Aorta (tissue), 5 donors: ENCODE data around the gene SYCP2L. TPM values are rescaled to one million over a fixed set of nuclear protein-coding genes. Genes with fewer than 3 reads are reported as not detected.
"Not testable (repeated sequence)": the region's sequence is repeated elsewhere in the genome, so short reads cannot be mapped to it uniquely, and the experiment has no call there.

ENCODE experiments used
- ATAC-seq: fragments of 200-7000 bp; cut with Tn5 transposase; one replicate; pipeline ENCODE4 v1.9.1; 2022; ENCODE audit warnings: moderate library complexity; ENCODE audit not compliant: low FRiP score
- DNase-seq, 2 donors: peaks; one replicate each; pipeline ENCODE4 v3.0.0-alpha.2; 2020
- H3K27ac ChIP-seq, 2 donors: one replicate each; pipeline ENCODE4 v1.5.1; 2013; ENCODE audit warnings: low read length in 2 of 2, mild to moderate bottlenecking in 2 of 2, moderate library complexity in 2 of 2, control low read depth in 1 of 2, inconsistent platforms in 1 of 2, low read depth in 1 of 2
- H3K27me3 ChIP-seq, 2 donors: one replicate each; pipeline ENCODE4 v1.6.1; 2013; ENCODE audit warnings: control low read depth in 1 of 2, low read length in 1 of 2, mild to moderate bottlenecking in 1 of 2, moderate library complexity in 1 of 2; ENCODE audit not compliant: insufficient read depth in 2 of 2, control insufficient read depth in 1 of 2
- H3K36me3 ChIP-seq, 2 donors: one replicate each; pipeline ENCODE4 v1.6.1; 2013; ENCODE audit warnings: control low read depth in 1 of 2, low read length in 1 of 2, mild to moderate bottlenecking in 1 of 2; ENCODE audit not compliant: insufficient read depth in 2 of 2, control insufficient read depth in 1 of 2
- H3K4me1 ChIP-seq, 2 donors: one replicate each; pipeline ENCODE4 v1.6.1; 2013; ENCODE audit warnings: low read length in 2 of 2, control low read depth in 1 of 2, mild to moderate bottlenecking in 1 of 2, moderate library complexity in 1 of 2; ENCODE audit not compliant: insufficient read depth in 2 of 2, control insufficient read depth in 1 of 2
- H3K4me3 ChIP-seq, 2 donors: one replicate each; pipeline ENCODE4 v1.5.1; 2013; ENCODE audit warnings: low read length in 2 of 2, control low read depth in 1 of 2, mild to moderate bottlenecking in 1 of 2
- H3K9me3 ChIP-seq: one replicate; pipeline ENCODE4 v1.6.1; 2013; ENCODE audit warnings: mild to moderate bottlenecking, low read length; ENCODE audit not compliant: control insufficient read depth
- WGBS, 2 donors: extraction: QIAGEN DNeasy Blood & Tissue Kit; methylation state at CpG; one replicate each; pipeline ENCODE4 v1.1.7; 2013; 5-methylcytosine and 5-hydroxymethylcytosine counted together
- intact Hi-C, 2 donors: fragments of 100-400 bp; cut with DNase I; formaldehyde crosslinking; loops; one replicate each; pipeline versions ENCODE4 v1.14.2 to v1.15.0; 2022
- polyA plus RNA-seq, 2 donors: library from polyadenylated mRNA; stranded (reverse); fragments of 200-250 nt; gene quantifications; one replicate each; pipeline ENCODE4 v1.2.3, GENCODE V29; 2013
- total RNA-seq, 2 donors: library from RNA; stranded (reverse); fragmentation: NEBNext Ultra II Directional; extraction: Animal tissue kit (Norgen Biotek cat#: 25700); gene quantifications; one replicate each; pipeline ENCODE4 v1.2.1, GENCODE V29; 2021
- donor health status: healthy with polysubstance abuse.
- donor health status: Bipolar disorder and iron deficiency.
- donor health status: DM: no; HTN: no; CAD: no.
- donor health status: DM: no; HTN: no; CAD: no.
- donor health status: DM: yes; HTN: yes; CAD: no.

The SYCP2L gene
- total and polyA plus RNA-seq, 4 donors = 0.95 to 2.0 (median 1.3) TPM; not detected in 1

DNA sequence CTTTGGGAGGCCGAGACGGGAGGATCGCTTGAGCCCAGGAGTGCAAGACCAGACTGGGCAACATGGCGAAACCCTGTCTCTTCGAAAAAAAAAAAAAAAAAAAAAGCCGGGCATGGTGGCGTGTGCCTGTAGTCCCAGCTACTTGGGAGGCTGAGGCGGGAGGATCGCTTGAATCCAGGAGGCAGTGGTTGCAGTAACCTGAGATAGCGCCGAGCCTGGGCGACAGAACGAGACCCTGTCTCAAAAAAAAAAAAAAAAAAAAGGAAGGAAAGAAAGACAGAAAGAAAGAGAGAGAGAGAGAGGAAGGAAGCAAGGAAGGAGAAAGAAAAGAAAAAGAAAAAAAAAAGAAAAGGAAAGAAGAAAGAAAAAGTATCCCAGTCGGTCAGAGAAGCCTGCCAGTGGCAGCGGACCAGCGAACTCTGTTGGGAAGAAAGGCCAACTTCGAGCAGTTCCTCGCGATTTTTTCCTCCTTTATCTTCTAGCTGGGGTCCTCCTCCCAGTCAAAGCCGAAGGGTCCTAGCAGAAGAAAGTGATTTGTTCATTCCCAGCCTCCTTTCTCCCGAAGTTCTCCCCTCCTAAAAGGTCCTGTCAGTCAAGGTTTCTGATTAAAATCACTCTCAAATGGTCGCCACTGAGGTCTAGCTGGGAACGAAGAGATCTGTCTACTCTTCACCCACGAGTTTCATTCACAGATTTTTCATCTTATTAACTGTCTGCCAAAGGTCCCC is 2.4 kb upstream of the SYCP2L start:
- ATAC-seq = no peak
- intact Hi-C loops = no loop called here
- DNase-seq = no peak
- peaks cover 3% of the 10 kb centered on the region for H3K9me3 ChIP-seq
- 21 to 25% methylated on average over 24 of the region's 24 CpGs for WGBS, 2 donors
- no peaks in the 10 kb centered on the region for H3K4me1 ChIP-seq
- no peak overlapping the region for H3K27ac ChIP-seq
- H3K27me3 ChIP-seq = peaks cover 0 to 3% of the 10 kb centered on the region in 2 donors
- no peaks in the 10 kb centered on the region for H3K36me3 ChIP-seq
- H3K4me3 ChIP-seq = no peak overlapping the region

DNA sequence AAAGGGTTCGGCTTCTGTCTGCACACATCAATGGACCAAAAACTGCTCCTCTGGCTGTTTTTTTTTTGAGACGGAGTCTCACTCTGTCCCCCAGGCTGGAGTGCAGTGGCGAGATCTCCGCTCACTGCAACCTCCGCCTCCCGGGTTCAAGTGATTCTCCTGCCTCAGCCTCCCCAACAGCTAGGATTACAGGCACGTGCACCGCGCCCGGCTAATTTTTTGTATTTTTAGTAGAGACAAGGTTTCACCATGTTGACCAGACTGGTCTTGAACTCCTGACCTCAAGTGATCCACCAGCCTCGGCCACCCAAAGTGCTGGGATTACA is 524 bp upstream of the SYCP2L start:
- DNase-seq, ATAC-seq, H3K27ac ChIP-seq, H3K4me1 ChIP-seq, H3K9me3 ChIP-seq, H3K27me3 ChIP-seq, H3K36me3 ChIP-seq, intact Hi-C loops: not testable (repeated sequence)
- peak overlapping the region in 1 of 2 donors; percentile 2 for H3K4me3 ChIP-seq
- 26 to 27% methylated on average over 11 of the region's 11 CpGs for WGBS, 2 donors

DNA sequence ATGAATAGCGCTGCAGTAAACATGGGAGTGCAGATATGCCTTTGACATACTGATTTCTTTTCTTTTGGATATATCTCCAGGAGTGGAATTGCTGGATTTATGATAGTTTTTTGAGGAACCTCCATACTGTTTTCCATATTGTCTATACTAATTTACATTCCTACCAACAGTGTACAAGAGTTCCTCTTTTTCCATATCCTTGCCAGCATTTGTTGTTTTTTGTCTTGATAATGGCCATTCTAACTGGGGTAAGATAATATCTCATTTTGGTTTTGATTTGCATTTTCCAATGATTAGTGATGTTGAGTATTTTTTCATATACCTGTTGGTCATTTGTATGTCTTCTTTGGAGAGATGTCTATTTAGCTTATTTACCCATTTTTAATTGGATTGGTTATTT is 3.3 kb downstream of the SYCP2L start:
- Histone ChIP-seq H3K27ac (no peak overlapping the region), H3K36me3 (no peaks in the 10 kb centered on the region), H3K4me3 (no peak overlapping the region), H3K9me3 (no peaks in the 10 kb centered on the region), H3K27me3 (no peaks in the 10 kb centered on the region), H3K4me1 (no peaks in the 10 kb centered on the region)
- intact Hi-C loops = no loop called here
- no peak for ATAC-seq
- WGBS, 2 donors = 95 to 100% methylated on average over 1 of the region's 1 CpG
- DNase-seq = no peak

DNA sequence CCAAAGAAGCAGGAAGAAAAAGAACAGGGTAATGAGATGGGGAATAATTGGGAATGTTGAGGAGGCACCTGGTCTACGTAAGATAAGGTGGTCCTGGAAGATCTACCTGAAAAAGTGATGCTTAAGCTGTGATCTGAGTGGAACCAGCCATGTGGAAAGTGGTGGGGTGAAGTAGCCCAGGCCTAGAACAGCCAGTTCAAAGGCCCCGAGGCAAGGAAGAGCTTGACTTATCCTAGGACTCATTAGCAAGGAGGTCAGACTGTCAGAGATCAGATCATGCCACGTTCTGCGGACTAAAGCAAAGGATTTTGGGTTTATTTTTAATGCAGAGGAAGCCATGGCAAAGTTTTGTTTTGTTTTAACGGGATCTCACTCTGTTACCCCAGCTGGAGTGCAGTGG is 5.1 kb downstream of the SYCP2L start:
- H3K9me3 ChIP-seq = no peaks in the 10 kb centered on the region
- H3K36me3 ChIP-seq = no peaks in the 10 kb centered on the region
- no peak for DNase-seq
- no peak overlapping the region for H3K4me3 ChIP-seq
- H3K4me1 ChIP-seq = no peaks in the 10 kb centered on the region
- H3K27ac ChIP-seq = no peak overlapping the region
- WGBS, 2 donors = 91 to 98% methylated on average over 5 of the region's 5 CpGs
- no peaks in the 10 kb centered on the region for H3K27me3 ChIP-seq
- intact Hi-C loops = no loop called here
- ATAC-seq = no peak

DNA sequence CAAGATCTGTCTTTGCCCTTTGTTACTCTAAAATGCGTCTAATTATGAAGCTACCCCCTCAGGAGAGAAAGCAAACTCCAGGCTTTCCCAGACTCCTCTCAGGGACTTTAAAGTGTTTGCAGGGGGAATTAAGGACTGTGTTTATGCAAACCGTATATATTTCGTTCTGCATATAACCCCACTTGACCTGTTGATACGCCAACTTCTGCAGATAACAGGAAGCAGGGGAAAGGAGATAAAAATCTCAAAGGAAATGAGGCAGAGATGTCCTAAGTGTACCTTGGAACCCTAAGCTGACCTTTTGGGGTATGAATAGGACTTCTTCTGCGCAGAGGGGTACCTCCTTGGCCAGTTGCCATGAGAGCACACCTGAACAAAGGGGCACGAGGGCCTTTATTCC is 8.1 kb downstream of the SYCP2L start:
- no peak for DNase-seq
- no peaks in the 10 kb centered on the region for H3K4me1 ChIP-seq
- no peaks in the 10 kb centered on the region for H3K9me3 ChIP-seq
- intact Hi-C loops = no loop called here
- ATAC-seq = no peak
- H3K36me3 ChIP-seq = no peaks in the 10 kb centered on the region
- H3K4me3 ChIP-seq = no peak overlapping the region
- no peak overlapping the region for H3K27ac ChIP-seq
- H3K27me3 ChIP-seq = no peaks in the 10 kb centered on the region
- 63 to 70% methylated on average over 6 of the region's 6 CpGs for WGBS, 2 donors

DNA sequence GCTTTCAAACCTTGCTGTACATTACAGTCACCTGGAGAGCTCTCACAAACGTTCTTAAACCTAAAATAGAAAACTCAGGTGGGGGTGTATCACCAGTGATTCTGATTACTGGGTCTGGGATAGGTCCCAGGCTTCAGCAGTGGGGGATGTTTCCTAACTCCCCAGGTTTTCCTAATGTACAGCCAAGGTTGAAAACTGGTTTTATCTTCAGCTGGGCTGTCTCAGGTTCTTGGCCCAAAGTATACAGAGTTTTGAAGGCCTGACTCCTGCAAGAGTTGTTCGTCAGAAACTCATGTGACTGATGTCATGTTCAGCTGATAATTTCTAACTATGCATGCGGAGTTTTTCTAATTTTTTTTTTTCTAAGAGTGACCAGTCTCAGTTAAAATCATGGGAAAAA is 9.8 kb downstream of the SYCP2L start:
- ATAC-seq (no peak), DNase-seq (no peak)
- WGBS, 2 donors = 67% methylated on average over 3 of the region's 3 CpGs

DNA sequence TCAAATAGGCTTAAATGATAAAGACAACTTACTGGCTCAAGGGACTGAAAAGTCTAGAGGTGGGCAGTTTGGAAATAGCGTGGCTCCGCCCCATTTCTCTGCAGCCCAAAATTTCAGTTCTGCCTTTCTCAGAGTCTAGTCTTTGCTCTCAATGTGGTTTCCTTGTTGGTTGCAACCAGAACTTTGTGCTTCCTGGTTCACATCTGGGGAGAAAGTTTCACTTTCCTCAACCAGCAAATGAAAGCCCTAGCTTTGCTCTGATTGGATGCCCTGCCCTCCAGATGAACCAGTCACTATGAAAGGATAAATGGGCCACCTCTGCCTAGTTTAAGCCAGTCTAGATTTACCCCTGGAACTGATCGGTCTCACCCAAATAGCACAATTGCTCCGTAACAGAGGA is 14.9 kb downstream of the SYCP2L start:
- ATAC-seq (no peak), DNase-seq (no peak)
- WGBS, 2 donors = 91 to 92% methylated on average over 4 of the region's 4 CpGs
- no peak overlapping the region for H3K4me3 ChIP-seq
- no peak overlapping the region for H3K27ac ChIP-seq
- no peaks in the 10 kb centered on the region for H3K36me3 ChIP-seq
- H3K4me1 ChIP-seq = no peaks in the 10 kb centered on the region
- intact Hi-C loops = no loop called here
- no peaks in the 10 kb centered on the region for H3K27me3 ChIP-seq
- no peaks in the 10 kb centered on the region for H3K9me3 ChIP-seq

More for the DNA sequence above, 9.8 kb downstream of the SYCP2L start:
- intact Hi-C loops = no loop called here
- H3K36me3 ChIP-seq = no peaks in the 10 kb centered on the region
- H3K27me3 ChIP-seq = no peaks in the 10 kb centered on the region
- no peaks in the 10 kb centered on the region for H3K4me1 ChIP-seq
- H3K9me3 ChIP-seq = no peaks in the 10 kb centered on the region
- no peak overlapping the region for H3K4me3 ChIP-seq
- H3K27ac ChIP-seq = no peak overlapping the region

DNA sequence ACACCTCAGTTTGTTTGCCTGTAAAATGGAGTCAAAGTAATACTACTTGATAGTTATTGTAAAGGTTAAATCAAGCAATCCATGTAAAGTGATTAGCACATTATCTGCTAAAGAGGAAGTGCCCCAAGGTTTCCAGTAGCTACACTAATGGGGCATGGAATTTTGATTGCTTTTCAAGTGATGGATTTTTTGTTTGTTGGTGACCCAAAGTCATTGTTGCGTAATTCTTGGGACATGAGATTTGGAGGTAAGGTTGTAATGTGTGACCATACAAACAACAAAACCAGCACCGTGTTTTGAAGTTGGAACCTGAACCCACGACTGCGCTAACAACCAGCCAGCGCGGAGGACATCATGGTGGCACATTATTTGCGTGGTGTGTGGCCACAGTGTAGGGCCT is 17.2 kb downstream of the SYCP2L start:
- 96 to 97% methylated on average over 7 of the region's 7 CpGs for WGBS, 2 donors
- H3K4me1 ChIP-seq = no peaks in the 10 kb centered on the region
- no peak overlapping the region for H3K27ac ChIP-seq
- H3K4me3 ChIP-seq = no peak overlapping the region
- no peaks in the 10 kb centered on the region for H3K27me3 ChIP-seq
- no peaks in the 10 kb centered on the region for H3K36me3 ChIP-seq
- no peaks in the 10 kb centered on the region for H3K9me3 ChIP-seq
- intact Hi-C loops = no loop called here
- DNase-seq (no peak), ATAC-seq (no peak)

DNA sequence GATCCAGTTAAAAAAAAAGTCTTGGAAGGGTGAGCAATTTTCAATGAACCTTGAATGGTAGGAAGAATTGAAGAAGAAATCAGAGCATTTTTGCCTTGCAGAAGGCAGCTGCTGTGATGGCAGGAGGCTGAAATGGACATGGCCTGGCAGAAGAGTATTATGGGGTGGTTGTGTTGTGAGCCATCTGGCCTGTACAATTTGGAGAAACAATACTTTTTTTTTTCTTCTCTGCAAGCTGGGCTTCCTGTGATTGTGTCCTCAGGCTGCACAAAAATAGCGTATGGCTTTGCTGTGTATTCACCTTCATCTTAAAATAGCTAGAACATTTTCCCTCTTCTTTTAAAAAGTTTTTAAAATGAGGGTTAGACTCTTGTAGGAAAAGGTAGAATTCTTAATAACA is 21.4 kb downstream of the SYCP2L start:
- no peak overlapping the region for H3K4me3 ChIP-seq
- no peaks in the 10 kb centered on the region for H3K36me3 ChIP-seq
- ATAC-seq = no peak
- no peak overlapping the region for H3K27ac ChIP-seq
- 78 to 81% methylated on average over 1 of the region's 1 CpG for WGBS, 2 donors
- no peak for DNase-seq
- no peaks in the 10 kb centered on the region for H3K9me3 ChIP-seq
- no peaks in the 10 kb centered on the region for H3K4me1 ChIP-seq
- H3K27me3 ChIP-seq = no peaks in the 10 kb centered on the region
- intact Hi-C loops = no loop called here
